Muscle layer of colon (tissue), 2 donors: ENCODE data around the gene PTPRC.

ENCODE experiments used
- H3K27ac ChIP-seq: one replicate; pipeline ENCODE4 v1.7.0; 2013; ENCODE audit warnings: low read depth, mild to moderate bottlenecking, low read length, moderate library complexity
- H3K27me3 ChIP-seq, 2 donors: one replicate each; pipeline ENCODE4 v1.7.0; 2013; ENCODE audit warnings: low read length in 2 of 2, mild to moderate bottlenecking in 2 of 2; ENCODE audit not compliant: insufficient read depth in 2 of 2, control insufficient read depth in 1 of 2
- H3K36me3 ChIP-seq: one replicate; pipeline ENCODE4 v1.7.0; 2013; ENCODE audit warnings: mild to moderate bottlenecking, low read length; ENCODE audit not compliant: insufficient read depth
- H3K4me1 ChIP-seq: one replicate; pipeline ENCODE4 v1.7.0; 2013; ENCODE audit warnings: mild to moderate bottlenecking, low read length; ENCODE audit not compliant: insufficient read depth
- H3K4me3 ChIP-seq, 2 donors: one replicate each; pipeline ENCODE4 v1.7.0; 2013; ENCODE audit warnings: low read length in 2 of 2, low read depth in 1 of 2, mild to moderate bottlenecking in 1 of 2, moderate library complexity in 1 of 2
- H3K9ac ChIP-seq: one replicate; pipeline ENCODE4 v1.7.0; 2013; ENCODE audit warnings: low read length
- H3K9me3 ChIP-seq: one replicate; pipeline ENCODE4 v1.7.0; 2013; ENCODE audit warnings: mild to moderate bottlenecking, low read length
- donor health status: abdominal sarcoma.
- donor health status: Adenocarcinoma of cecum.

The PTPRC gene

DNA sequence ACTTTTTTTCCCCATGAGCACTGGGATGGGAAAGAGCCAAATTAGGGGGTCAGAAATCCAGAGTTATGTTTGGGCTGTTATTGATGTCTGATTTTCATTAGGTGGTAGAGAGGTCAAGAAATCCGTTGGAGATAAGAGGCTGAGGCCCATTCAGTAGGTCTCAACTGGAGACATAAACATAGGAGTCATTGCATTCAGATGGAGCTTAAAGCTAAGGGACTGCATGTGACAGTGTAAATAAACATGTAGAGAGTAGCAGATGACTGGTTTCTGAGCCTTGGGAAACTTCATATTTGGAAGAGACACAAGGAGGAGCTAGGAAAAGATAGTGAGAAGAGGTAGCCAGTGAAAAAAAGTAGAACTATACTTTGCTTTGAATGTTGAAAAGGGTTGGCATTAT, 11.7 kb downstream of the PTPRC start:
- Histone ChIP-seq H3K9ac (no peak overlapping the region), H3K9me3 (no peaks in the 10 kb centered on the region), H3K27ac (no peak overlapping the region), H3K36me3 (no peaks in the 10 kb centered on the region), H3K4me1 (no peaks in the 10 kb centered on the region), H3K4me3 (no peak overlapping the region), H3K27me3 (no peaks in the 10 kb centered on the region)

DNA sequence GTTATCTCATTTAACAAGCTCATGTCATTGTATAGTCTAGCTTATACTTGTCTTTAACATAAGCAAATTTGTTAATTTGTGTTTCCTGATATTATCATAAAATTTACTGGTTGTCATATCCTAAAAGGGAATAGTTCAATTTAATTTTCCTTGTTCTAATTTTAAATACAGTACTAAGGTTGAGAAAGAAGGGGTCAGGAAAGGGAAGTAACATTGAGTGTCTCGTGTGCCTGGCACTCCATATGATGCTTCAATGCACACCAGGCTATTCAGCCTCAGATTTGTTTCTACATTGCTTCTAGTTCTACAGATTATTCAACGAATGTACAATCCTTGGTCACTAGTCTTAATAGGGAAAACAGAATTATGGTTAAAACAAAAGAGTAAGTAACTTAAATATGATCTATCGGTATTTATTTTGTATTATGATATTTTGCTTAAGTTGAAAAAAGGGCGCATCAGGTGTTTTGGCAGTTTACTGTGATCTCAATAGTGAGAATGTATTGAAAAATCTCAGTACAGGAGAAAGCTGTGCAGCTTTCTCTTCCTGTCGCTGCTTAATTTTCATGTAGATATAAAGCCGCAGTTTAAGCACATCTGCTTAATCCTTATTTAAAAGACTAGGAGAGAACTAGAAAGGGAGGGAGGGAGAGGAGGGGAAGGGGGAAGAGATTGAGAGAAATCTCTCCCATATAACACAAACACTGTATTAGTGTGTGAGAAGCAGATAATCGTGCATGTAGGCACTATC, 13.0 kb downstream of the PTPRC start:
- no peaks in the 10 kb centered on the region for H3K36me3 ChIP-seq
- no peaks in the 10 kb centered on the region for H3K4me1 ChIP-seq
- no peak overlapping the region for H3K27ac ChIP-seq
- no peak overlapping the region for H3K4me3 ChIP-seq
- H3K27me3 ChIP-seq = no peaks in the 10 kb centered on the region
- H3K9me3 ChIP-seq = no peaks in the 10 kb centered on the region
- H3K9ac ChIP-seq = no peak overlapping the region

GRCh38 chr1:198653808-198654413, 15.1 kb downstream of the PTPRC start:
- H3K9me3 ChIP-seq = no peaks in the 10 kb centered on the region
- no peaks in the 10 kb centered on the region for H3K27me3 ChIP-seq
- no peaks in the 10 kb centered on the region for H3K36me3 ChIP-seq
- H3K4me1 ChIP-seq = no peaks in the 10 kb centered on the region
- no peak overlapping the region for H3K27ac ChIP-seq
- no peak overlapping the region for H3K4me3 ChIP-seq
- H3K9ac ChIP-seq = no peak overlapping the region

DNA sequence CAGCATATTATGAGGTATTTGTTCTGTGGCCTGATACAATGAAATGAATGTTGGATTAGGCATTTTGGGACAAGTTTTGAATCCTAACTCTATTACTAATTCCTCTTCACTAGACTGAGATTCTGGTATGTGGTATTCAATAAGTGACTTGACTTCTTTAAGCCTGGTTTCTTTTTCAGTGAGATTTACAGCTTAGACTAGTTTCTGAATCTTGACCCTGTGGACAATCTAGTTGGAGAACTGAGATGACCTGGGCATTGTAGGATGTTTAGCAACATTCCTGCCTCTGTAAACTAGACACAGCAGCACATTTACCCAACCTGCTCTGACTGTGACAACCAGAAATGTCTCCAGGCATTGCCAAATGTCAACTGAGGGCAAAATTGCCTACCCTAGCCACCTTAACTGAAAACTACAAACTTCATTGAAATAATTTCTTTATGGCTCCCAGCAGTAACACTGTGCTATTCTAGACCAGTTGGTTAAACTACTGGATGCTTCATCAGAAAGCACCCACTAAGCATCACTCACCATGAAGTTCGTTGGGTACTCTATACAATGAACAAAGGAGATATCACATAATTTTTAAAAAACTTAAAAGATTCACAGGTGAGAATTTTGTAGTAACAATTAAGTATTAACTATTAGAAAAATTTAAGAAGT, 16.8 kb downstream of the PTPRC start:
- no peaks in the 10 kb centered on the region for H3K9me3 ChIP-seq
- H3K36me3 ChIP-seq = no peaks in the 10 kb centered on the region
- H3K27me3 ChIP-seq = no peaks in the 10 kb centered on the region
- H3K27ac ChIP-seq = no peak overlapping the region
- no peak overlapping the region for H3K4me3 ChIP-seq
- no peaks in the 10 kb centered on the region for H3K4me1 ChIP-seq
- no peak overlapping the region for H3K9ac ChIP-seq

GRCh38 chr1:198656500-198656932, 17.7 kb downstream of the PTPRC start:
- H3K27me3 ChIP-seq = no peaks in the 10 kb centered on the region
- H3K36me3 ChIP-seq = no peaks in the 10 kb centered on the region
- H3K4me3 ChIP-seq = no peak overlapping the region
- no peaks in the 10 kb centered on the region for H3K4me1 ChIP-seq
- H3K9me3 ChIP-seq = no peaks in the 10 kb centered on the region
- no peak overlapping the region for H3K9ac ChIP-seq
- no peak overlapping the region for H3K27ac ChIP-seq

GRCh38 chr1:198657550-198658064, 18.8 kb downstream of the PTPRC start:
- Histone ChIP-seq H3K27ac (no peak overlapping the region), H3K9ac (no peak overlapping the region), H3K4me1 (no peaks in the 10 kb centered on the region), H3K36me3 (no peaks in the 10 kb centered on the region), H3K27me3 (no peaks in the 10 kb centered on the region), H3K4me3 (no peak overlapping the region), H3K9me3 (no peaks in the 10 kb centered on the region)

DNA sequence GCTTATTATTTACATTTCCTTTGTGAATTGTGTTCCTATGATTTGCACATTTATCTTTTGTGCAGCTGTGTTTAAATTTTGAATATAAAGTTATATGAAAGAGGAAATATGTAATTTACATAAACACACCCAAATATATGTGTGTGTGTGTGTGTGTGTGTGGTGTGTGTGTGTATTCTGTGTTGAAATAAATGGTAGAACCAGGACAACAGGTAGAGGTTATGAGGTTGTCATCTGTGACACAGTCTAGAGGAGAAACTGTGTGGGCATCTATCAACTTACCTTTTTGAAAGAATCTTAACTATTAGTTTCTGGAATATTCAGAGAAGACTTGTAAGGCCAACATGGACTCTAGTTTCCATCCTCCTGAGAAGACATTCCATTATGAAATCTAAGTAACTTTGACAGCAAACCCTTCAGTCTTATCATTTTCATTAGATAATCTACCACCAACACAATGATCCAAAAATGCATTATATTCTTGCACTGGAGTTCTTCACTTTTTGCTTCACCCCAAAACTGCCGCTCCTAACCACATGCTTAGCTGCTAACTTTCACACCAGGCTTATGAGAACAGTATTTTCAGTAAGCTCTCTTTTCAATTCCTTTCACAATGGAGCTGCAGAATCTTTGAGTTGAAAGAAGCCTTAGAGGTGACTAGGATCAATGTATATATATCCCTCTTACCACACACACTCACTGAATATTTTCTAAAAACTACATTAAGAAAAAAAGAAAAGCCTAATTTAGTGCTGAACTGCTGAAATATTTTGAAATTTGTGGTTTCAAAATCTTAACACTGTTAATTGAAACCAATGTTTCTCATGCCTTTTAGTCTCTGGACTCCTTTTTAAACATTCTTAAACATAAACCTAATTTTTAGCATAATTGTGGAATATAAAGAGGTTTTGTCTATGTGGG, 21.8 kb downstream of the PTPRC start:
- Histone ChIP-seq H3K9ac (no peak overlapping the region), H3K36me3 (no peaks in the 10 kb centered on the region)

GRCh38 chr1:198662821-198663220, 24.0 kb downstream of the PTPRC start:
- H3K4me1 ChIP-seq = no peaks in the 10 kb centered on the region
- H3K9me3 ChIP-seq = no peaks in the 10 kb centered on the region
- no peak overlapping the region for H3K27ac ChIP-seq
- no peak overlapping the region for H3K9ac ChIP-seq
- H3K36me3 ChIP-seq = no peaks in the 10 kb centered on the region
- H3K4me3 ChIP-seq = no peak overlapping the region
- no peaks in the 10 kb centered on the region for H3K27me3 ChIP-seq

More for the DNA sequence above, 21.8 kb downstream of the PTPRC start:
- no peaks in the 10 kb centered on the region for H3K9me3 ChIP-seq
- H3K27ac ChIP-seq = no peak overlapping the region
- no peak overlapping the region for H3K4me3 ChIP-seq
- H3K4me1 ChIP-seq = no peaks in the 10 kb centered on the region
- H3K27me3 ChIP-seq = no peaks in the 10 kb centered on the region

- Histone ChIP-seq H3K4me3 (no peak overlapping the region), H3K36me3 (no peaks in the 10 kb centered on the region), H3K27ac (no peak overlapping the region), H3K9ac (no peak overlapping the region), H3K9me3 (no peaks in the 10 kb centered on the region), H3K4me1 (no peaks in the 10 kb centered on the region), H3K27me3 (no peaks in the 10 kb centered on the region)
Observed at GRCh38 chr1:198664068-198664788, 25.4 kb downstream of the PTPRC start.

GRCh38 chr1:198667186-198667585, 28.3 kb downstream of the PTPRC start:
- Histone ChIP-seq H3K27ac (no peak overlapping the region), H3K27me3 (no peaks in the 10 kb centered on the region), H3K4me1 (no peaks in the 10 kb centered on the region), H3K9me3 (no peaks in the 10 kb centered on the region), H3K36me3 (no peaks in the 10 kb centered on the region), H3K4me3 (no peak overlapping the region), H3K9ac (no peak overlapping the region)
